A549 treated with Hydrocortisone at 1 μM for 4 hours (cell line): ENCODE results near the gene B4GALT3. TPM values are rescaled to one million over a fixed set of nuclear protein-coding genes. Genes with fewer than 3 reads are reported as not detected.

ENCODE experiments used
- total RNA-seq: library from RNA; stranded (reverse); fragments of 200-300 nt; extraction: Qiagen RNA extraction; gene quantifications from 5 replicates; pipeline ENCODE4 v1.2.3, GENCODE V29; 2022

B4GALT3 gene
- 22.6 to 25.6 TPM (median 24.1 TPM) in 5 replicates for total RNA-seq

GRCh38 chr1:161177112-161177935, at the start of gene B4GALT3:
Gene B4GALT3, minus strand, starts transcription at chr1:161177507. Its CDS starts 1,447 bp downstream, at chr1:161176060.

GRCh38 chr1:161225534-161226319, 48.4 kb upstream of the B4GALT3 start, which contains the start of gene TOMM40L:
Gene TOMM40L, plus strand, starts transcription at chr1:161226060. Its CDS starts 430 bp downstream, at chr1:161226490.

GRCh38 chr1:161215076-161215475, 37.8 kb upstream of the B4GALT3 start, which contains the start of gene FCER1G:
Gene FCER1G, plus strand, starts transcription at chr1:161215295. Its CDS starts 27 bp downstream, at chr1:161215322.

GRCh38 chr1:161201836-161202712, 24.8 kb upstream of the B4GALT3 start, which contains the start of gene NDUFS2:
Gene NDUFS2, plus strand, starts transcription at chr1:161202367. Its CDS starts 19 bp downstream, at chr1:161202386.

GRCh38 chr1:161198897-161199431, 21.7 kb upstream of the B4GALT3 start, which contains the start of gene ADAMTS4:
Gene ADAMTS4, minus strand, starts transcription at chr1:161199054. Its CDS starts 427 bp downstream, at chr1:161198627.

GRCh38 chr1:161165742-161166668, 11.3 kb downstream of the B4GALT3 start, which contains the start of gene PPOX:
Gene PPOX, plus strand, starts transcription at chr1:161166426. Its CDS starts 422 bp downstream, at chr1:161166848.

GRCh38 chr1:161159087-161159912, 18.0 kb downstream of the B4GALT3 start, which contains the start of gene USP21:
Gene USP21, plus strand, starts transcription at chr1:161159500. Its CDS starts 1,141 bp downstream, at chr1:161160641.

GRCh38 chr1:161153682-161154337, 23.5 kb downstream of the B4GALT3 start, which contains the start of gene UFC1:
Gene UFC1, plus strand, starts transcription at chr1:161153978. Its CDS starts 20 bp downstream, at chr1:161153998.

GRCh38 chr1:161132410-161133219, 44.7 kb downstream of the B4GALT3 start, which contains the start of gene DEDD:
Gene DEDD, minus strand, starts transcription at chr1:161132667. Its CDS starts 8,205 bp downstream, at chr1:161124462.

Other genes with a start within 250 kb of the B4GALT3 start
- 0.78 to 1.2 TPM (median 0.96 TPM) in 5 replicates for gene ITLN2, start 222.7 kb downstream of the B4GALT3 start, total RNA-seq
- gene F11R, start 156.4 kb downstream of the B4GALT3 start, total RNA-seq, result 47.1 to 81.0 TPM (median 59.6 TPM) in 5 replicates
- 0.36 to 0.44 TPM (median 0.39 TPM) in 4 of 5 replicates, not detected in the other for gene TSTD1, start 138.5 kb downstream of the B4GALT3 start, total RNA-seq
- 44.3 to 53.3 TPM (median 48.2 TPM) in 5 replicates for gene USF1, start 131.5 kb downstream of the B4GALT3 start, total RNA-seq
- 0.05 to 0.15 TPM (median 0.12 TPM) in 5 replicates for gene ARHGAP30, start 107.6 kb downstream of the B4GALT3 start, total RNA-seq
- gene NECTIN4, start 87.9 kb downstream of the B4GALT3 start, total RNA-seq, result 1.00 to 2.2 TPM (median 2.0 TPM) in 5 replicates
- 1.5 to 2.6 TPM (median 1.9 TPM) in 5 replicates for gene KLHDC9, start 79.1 kb downstream of the B4GALT3 start, total RNA-seq
- gene PFDN2, start 59.5 kb downstream of the B4GALT3 start, total RNA-seq, result 97.4 to 109 TPM (median 107 TPM) in 5 replicates
- gene NIT1, start 59.4 kb downstream of the B4GALT3 start, total RNA-seq, result 29.9 to 32.4 TPM (median 30.9 TPM) in 5 replicates
- gene DEDD, start 44.8 kb downstream of the B4GALT3 start, total RNA-seq, result 30.0 to 33.7 TPM (median 30.7 TPM) in 5 replicates
- gene UFC1, start 23.5 kb downstream of the B4GALT3 start, total RNA-seq, result 85.4 to 123 TPM (median 86.5 TPM) in 5 replicates
- 19.7 to 23.1 TPM (median 21.3 TPM) in 5 replicates for gene USP21, start 18.0 kb downstream of the B4GALT3 start, total RNA-seq
- gene PPOX, start 11.1 kb downstream of the B4GALT3 start, total RNA-seq, result 12.7 to 17.2 TPM (median 16.4 TPM) in 5 replicates
- 0.02 to 0.18 TPM in 2 of 5 replicates, not detected in the others for gene ADAMTS4, start 21.5 kb upstream of the B4GALT3 start, total RNA-seq
- gene NDUFS2, start 24.9 kb upstream of the B4GALT3 start, total RNA-seq, result 77.6 to 110 TPM (median 81.3 TPM) in 5 replicates
- gene FCER1G, start 37.8 kb upstream of the B4GALT3 start, total RNA-seq, result 0.22 to 0.43 TPM (median 0.28 TPM) in 3 of 5 replicates, not detected in the others
- gene APOA2, start 46.1 kb upstream of the B4GALT3 start, total RNA-seq, result 1.2 to 2.3 TPM in 2 of 5 replicates, not detected in the others
- 10.6 to 13.0 TPM (median 11.1 TPM) in 5 replicates for gene TOMM40L, start 48.6 kb upstream of the B4GALT3 start, total RNA-seq
- gene NR1I3, start 60.7 kb upstream of the B4GALT3 start, total RNA-seq, result not detected in 5 replicates
- 0.09 to 0.17 TPM (median 0.12 TPM) in 4 of 5 replicates, not detected in the other for gene PCP4L1, start 81.2 kb upstream of the B4GALT3 start, total RNA-seq
- gene MPZ, start 132.5 kb upstream of the B4GALT3 start, total RNA-seq, result 0.13 to 0.27 TPM (median 0.21 TPM) in 4 of 5 replicates, not detected in the other
- gene SDHC, start 136.9 kb upstream of the B4GALT3 start, total RNA-seq, result 244 to 267 TPM (median 250 TPM) in 5 replicates
- 0.14 to 0.25 TPM (median 0.22 TPM) in 3 of 5 replicates, not detected in the others for gene CFAP126, start 190.4 kb upstream of the B4GALT3 start, total RNA-seq